Fibroblast of pulmonary artery (primary cell): ENCODE data around the gene MYO5B.

Source experiments
- DNase-seq: peaks from one replicate; pipeline ENCODE4 v3.0.0-alpha.2; 2010; ENCODE audit warnings: low read depth
- H3K4me3 ChIP-seq: replicated peaks from 2 replicates; pipeline ENCODE4 v1.5.1; 2011; ENCODE audit warnings: low read depth, mild to moderate bottlenecking, control low read depth, low read length, moderate library complexity
- TF ChIP-seq, protein P1 (sequence below): IDR thresholded peaks from 2 replicates; pipeline ENCODE4 v1.5.1; 2011; ENCODE audit warnings: mild to moderate bottlenecking, control low read depth, low read length, inconsistent platforms; ENCODE audit errors: missing control alignments

Gene MYO5B

DNA sequence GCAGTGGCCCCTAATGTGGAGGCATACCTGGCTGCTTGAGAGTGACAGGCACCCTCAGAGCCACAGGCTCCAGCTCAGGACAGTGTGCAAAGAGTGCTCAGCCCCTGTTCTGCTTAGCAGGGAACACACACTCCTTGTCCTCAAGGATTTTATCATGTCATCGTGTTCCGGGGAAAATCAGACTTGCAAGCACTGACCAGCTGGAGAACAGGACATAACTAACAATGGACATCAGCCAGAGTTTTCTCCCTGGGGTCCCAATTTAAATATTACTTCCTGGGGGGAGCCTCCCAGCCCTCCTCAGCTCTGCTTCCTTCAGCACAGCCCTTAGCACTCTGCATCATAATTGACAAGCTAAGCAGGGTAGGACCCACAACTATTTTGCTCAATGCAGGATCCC is 206.2 kb downstream of the MYO5B start:
- TF ChIP-seq, protein P1, sequence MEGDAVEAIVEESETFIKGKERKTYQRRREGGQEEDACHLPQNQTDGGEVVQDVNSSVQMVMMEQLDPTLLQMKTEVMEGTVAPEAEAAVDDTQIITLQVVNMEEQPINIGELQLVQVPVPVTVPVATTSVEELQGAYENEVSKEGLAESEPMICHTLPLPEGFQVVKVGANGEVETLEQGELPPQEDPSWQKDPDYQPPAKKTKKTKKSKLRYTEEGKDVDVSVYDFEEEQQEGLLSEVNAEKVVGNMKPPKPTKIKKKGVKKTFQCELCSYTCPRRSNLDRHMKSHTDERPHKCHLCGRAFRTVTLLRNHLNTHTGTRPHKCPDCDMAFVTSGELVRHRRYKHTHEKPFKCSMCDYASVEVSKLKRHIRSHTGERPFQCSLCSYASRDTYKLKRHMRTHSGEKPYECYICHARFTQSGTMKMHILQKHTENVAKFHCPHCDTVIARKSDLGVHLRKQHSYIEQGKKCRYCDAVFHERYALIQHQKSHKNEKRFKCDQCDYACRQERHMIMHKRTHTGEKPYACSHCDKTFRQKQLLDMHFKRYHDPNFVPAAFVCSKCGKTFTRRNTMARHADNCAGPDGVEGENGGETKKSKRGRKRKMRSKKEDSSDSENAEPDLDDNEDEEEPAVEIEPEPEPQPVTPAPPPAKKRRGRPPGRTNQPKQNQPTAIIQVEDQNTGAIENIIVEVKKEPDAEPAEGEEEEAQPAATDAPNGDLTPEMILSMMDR = no peak
- H3K4me3 ChIP-seq = no peak overlapping the region
- DNase-seq = no peak

DNA sequence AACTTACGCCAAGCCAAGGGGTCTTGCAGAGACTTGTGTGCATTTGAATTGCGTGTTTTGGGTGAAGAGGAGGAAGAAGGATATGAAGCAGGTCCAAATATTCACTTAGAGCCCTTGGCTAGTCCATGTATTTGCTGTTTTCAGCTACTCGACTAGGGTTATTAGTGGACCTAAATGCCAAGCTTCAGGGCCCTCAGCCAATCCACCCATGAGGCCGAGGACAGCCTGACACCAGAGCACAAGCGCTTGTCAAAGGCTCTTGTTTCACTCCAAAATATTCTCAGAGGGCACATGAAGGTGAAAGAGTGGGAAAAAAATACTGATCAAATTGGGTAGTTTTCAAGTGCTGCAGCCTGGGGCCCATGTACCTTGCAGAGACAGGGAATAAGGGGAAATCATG is 206.8 kb downstream of the MYO5B start:
- H3K4me3 ChIP-seq = no peak overlapping the region
- TF ChIP-seq, protein P1 = no peak
- no peak for DNase-seq

DNA sequence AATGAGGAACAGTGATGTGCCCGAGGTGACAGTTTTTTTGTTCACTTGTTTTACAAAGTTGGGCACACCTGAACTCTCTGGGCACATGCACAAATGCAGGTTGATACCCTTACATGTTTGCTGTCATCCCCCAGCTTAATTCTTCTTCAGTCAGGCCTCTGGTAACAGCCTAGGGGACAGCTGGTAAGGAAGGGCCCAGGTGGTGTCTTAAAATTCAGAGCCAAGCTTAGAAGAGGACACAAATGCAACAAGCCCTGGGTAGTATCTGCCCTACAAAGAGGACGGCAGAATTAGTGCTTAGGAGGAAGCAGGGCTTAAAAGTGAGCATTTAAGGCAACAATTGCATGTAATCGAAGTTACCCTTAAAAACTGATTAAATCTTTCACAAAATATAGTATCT is 209.7 kb downstream of the MYO5B start:
- TF ChIP-seq, protein P1 = no peak
- no peak overlapping the region for H3K4me3 ChIP-seq
- DNase-seq = no peak

DNA sequence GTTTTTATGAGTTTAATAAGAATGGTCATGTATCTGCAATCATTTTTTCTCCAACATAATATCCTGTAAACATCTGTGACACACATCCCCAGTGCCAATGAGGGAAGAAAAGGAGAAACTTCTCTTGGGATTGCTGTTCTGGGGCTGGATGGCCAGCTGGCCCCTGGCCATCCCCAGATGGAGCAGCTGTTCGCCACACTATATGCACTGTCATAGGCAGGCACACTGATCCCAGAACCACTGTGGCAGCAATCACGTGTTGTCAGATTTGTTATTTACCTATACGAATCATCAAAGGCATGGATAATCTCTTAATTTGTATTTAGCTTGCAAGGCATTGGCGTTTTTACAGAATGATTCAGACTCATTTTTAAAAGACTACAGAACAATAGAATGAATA is 214.1 kb downstream of the MYO5B start:
- TF ChIP-seq, protein P1 = no peak

DNA sequence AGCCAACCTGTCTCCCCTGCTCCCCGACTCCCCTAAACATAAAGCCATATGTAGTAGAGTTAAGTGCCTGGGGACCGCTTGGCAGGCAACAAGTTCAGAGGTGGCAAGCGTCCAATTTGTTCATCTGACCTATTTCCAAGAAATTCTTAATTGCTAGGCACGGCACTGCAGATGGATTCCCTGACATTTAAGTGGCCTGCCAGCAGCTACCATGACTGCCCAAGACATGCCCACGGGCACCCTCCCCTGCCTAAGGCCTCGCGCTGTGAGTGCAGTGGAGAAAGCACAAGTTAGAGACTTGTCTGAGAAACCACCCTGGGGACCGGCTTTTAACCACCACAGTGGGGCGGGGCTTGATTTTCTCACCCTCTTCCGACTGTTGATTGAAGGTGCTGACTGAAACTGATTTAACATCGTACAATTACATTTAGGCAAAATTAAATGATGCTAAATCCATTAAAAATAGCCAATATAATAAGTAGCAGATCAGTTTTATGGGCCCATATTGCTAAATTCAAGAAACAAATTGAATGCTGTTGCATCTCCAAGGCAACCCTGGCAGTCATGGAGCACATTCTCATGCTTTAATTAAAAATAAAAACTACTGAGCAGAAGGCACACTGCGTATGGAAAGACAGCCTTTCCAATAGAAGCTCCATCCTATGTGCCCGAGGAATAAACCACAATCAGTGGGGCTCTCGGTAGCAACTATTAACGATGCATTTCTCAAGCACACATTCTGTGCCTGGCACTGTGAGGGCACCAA is 218.0 kb downstream of the MYO5B start:
- TF ChIP-seq, protein P1 = no peak
- DNase-seq = peak; percentile 1
- H3K4me3 ChIP-seq = no peak overlapping the region

More for the DNA sequence above, 214.1 kb downstream of the MYO5B start:
- H3K4me3 ChIP-seq = no peak overlapping the region
- no peak for DNase-seq

DNA sequence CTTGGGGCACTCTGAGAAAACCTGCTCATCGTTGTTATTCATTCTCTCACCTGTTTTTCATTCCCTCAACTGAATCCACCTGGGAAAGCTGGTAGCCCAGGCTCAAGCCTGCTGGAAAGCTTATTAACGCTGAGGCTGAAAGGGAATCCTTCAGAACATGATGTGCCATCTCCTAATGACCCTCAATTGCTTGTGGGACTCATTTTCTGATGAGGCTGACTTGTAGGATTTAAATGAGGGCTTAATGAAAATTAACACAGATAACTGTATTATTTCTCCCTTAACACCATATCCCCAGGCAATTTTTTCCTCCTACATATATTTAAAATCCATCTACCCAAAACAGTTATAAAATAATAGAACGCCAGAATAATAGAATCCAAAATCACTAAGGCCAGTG is 218.9 kb downstream of the MYO5B start:
- TF ChIP-seq, protein P1 = no peak
- H3K4me3 ChIP-seq = no peak overlapping the region
- no peak for DNase-seq

DNA sequence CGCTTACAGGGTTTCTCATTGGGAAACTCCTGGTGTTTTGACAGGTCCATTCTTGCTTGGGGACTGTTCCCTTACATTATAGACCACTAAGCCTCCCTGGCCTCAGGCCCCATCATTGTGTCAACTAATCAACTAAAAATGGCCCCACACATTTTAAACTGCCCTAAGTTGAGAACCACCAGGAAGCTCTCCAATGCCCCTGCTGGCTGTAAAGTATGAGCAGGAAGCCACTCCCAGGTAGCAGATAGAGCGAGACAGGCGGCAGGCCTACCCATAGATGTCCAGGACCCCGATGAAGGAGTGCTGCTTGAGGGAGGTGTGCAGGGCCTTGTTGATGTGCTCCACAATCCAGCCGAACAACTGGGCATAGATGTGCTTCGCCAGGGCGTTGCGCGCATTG is 220.9 kb downstream of the MYO5B start:
- TF ChIP-seq, protein P1 = no peak
- no peak for DNase-seq
- no peak overlapping the region for H3K4me3 ChIP-seq
